ENCODE measurements around the gene GRSF1. TPM values are rescaled to one million over a fixed set of nuclear protein-coding genes. Genes with fewer than 3 reads are reported as not detected.

Gene GRSF1
- total and polyA plus RNA-seq, 10 of the 15 experiments (the other 5 are each of a cell fraction or from before 2014, with no cell fraction given), result 37.5 to 105 (median 68.4) TPM

GRCh38 chr4:70842761-70843435, 3.2 kb upstream of the GRSF1 start:
- peaks cover 16% of the 10 kb centered on the region for H3K79me2 ChIP-seq (ENCODE audit: control insufficient read depth, insufficient read depth, low read length)
- H3K27me3 ChIP-seq (replicated peaks in 1 of 2; ENCODE audit: control insufficient read depth in 2 of 2, insufficient read depth in 2 of 2, low read length in 1 of 2), result no peaks in the 10 kb centered on the region
- FAIRE-seq (no peak), ATAC-seq (peak; percentile 35), DNase-seq (ENCODE audit: low read depth, low spot score) (no peak)
- in situ Hi-C loops (cut with MboI), result loop anchor here (5.0 kb wide), 1 partner anchor 149 kb away; the partner anchor contains the start of gene DCK
- H3K4me1 ChIP-seq (ENCODE audit: control insufficient read depth, insufficient read depth, low read length), result peaks cover 14% of the 10 kb centered on the region
- no peak overlapping the region for H3K4me3 ChIP-seq
- no peaks in the 10 kb centered on the region for H3K36me3 ChIP-seq (ENCODE audit: control insufficient read depth in 2 of 2, insufficient read depth in 2 of 2, low read length in 1 of 2)
- H3K27ac ChIP-seq (ENCODE audit: control insufficient read depth, insufficient read depth), result peak overlapping the region; percentile 8; the same call in 1 of the 2 replicates
- no peaks in the 10 kb centered on the region for H3K9me3 ChIP-seq (replicated peaks; ENCODE audit: control insufficient read depth, insufficient read depth, low read length)
- CTCF ChIA-PET, result interaction anchor here (0.8 to 1.7 kb wide), 13 partner anchors 10 to 167 kb away, joined by 3 to 4 read pairs (median 4); no protein-coding TSS in a partner anchor
- 5% methylated on average over 6 of the region's 6 CpGs for WGBS (ENCODE audit: insufficient coverage, insufficient replicate concordance, low lambda C conversion rate, missing lambda C conversion rate)
- RAD21 ChIA-PET (ENCODE audit: unreplicated experiment), result interaction anchor here (0.9 to 3.0 kb wide), 8 partner anchors 11 to 167 kb away, joined by 4 to 13 read pairs (median 5); partner anchors contain the start of genes DCK and MOB1B
- peak overlapping the region; percentile 18; the same call in 1 of the 2 replicates for H3K4me2 ChIP-seq (ENCODE audit: control insufficient read depth, insufficient read depth)
- intact Hi-C loops (cut with micrococcal nuclease; ENCODE audit: unreplicated experiment), result no loop called here
- H4K20me1 ChIP-seq (ENCODE audit: control insufficient read depth, insufficient read depth), result no peaks in the 10 kb centered on the region
- POLR2A ChIA-PET, result interaction anchor here (0.7 to 1.5 kb wide), 7 partner anchors 18 to 164 kb away, joined by 3 to 6 read pairs (median 4); partner anchors contain the start of gene DCK
- H3K9ac ChIP-seq (ENCODE audit: control insufficient read depth, insufficient read depth, low read length), result no peak overlapping the region
- BruUV-seq (replicated peaks), result no TSS peak
- H2AFZ ChIP-seq (ENCODE audit: control insufficient read depth, low read depth, low read length), result no peak overlapping the region; the same call in 1 of the 2 replicates
- SMC1A ChIA-PET (ENCODE audit: uncharacterized antibody, unreplicated experiment), result interaction anchor here (0.7 to 2.7 kb wide), 21 partner anchors 11 to 240 kb away, joined by 3 to 11 read pairs (median 4); no protein-coding TSS in a partner anchor
- peak; percentile 84 for TF ChIP-seq NR2F1 (conservative IDR thresholded peaks at IDR 0.05)
- no peak for TF ChIP-seq CREM (IDR thresholded peaks at IDR 0.05; ENCODE audit: low read depth)
- TF ChIP-seq MXI1 (IDR thresholded peaks at IDR 0.05; ENCODE audit: low read depth, low read length), result no peak
- TF ChIP-seq PBX3 (IDR thresholded peaks at IDR 0.05; ENCODE audit: insufficient replicate concordance, low read depth, low read length), result no peak
- TF ChIP-seq, protein P1, sequence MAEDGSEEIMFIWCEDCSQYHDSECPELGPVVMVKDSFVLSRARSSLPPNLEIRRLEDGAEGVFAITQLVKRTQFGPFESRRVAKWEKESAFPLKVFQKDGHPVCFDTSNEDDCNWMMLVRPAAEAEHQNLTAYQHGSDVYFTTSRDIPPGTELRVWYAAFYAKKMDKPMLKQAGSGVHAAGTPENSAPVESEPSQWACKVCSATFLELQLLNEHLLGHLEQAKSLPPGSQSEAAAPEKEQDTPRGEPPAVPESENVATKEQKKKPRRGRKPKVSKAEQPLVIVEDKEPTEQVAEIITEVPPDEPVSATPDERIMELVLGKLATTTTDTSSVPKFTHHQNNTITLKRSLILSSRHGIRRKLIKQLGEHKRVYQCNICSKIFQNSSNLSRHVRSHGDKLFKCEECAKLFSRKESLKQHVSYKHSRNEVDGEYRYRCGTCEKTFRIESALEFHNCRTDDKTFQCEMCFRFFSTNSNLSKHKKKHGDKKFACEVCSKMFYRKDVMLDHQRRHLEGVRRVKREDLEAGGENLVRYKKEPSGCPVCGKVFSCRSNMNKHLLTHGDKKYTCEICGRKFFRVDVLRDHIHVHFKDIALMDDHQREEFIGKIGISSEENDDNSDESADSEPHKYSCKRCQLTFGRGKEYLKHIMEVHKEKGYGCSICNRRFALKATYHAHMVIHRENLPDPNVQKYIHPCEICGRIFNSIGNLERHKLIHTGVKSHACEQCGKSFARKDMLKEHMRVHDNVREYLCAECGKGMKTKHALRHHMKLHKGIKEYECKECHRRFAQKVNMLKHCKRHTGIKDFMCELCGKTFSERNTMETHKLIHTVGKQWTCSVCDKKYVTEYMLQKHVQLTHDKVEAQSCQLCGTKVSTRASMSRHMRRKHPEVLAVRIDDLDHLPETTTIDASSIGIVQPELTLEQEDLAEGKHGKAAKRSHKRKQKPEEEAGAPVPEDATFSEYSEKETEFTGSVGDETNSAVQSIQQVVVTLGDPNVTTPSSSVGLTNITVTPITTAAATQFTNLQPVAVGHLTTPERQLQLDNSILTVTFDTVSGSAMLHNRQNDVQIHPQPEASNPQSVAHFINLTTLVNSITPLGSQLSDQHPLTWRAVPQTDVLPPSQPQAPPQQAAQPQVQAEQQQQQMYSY (CRISPR knock-in tag; IDR thresholded peaks at IDR 0.05), result no peak
- no peak for TF ChIP-seq ESRRA (IDR thresholded peaks at IDR 0.05; ENCODE audit: low read length)
- TF ChIP-seq, protein P2, sequence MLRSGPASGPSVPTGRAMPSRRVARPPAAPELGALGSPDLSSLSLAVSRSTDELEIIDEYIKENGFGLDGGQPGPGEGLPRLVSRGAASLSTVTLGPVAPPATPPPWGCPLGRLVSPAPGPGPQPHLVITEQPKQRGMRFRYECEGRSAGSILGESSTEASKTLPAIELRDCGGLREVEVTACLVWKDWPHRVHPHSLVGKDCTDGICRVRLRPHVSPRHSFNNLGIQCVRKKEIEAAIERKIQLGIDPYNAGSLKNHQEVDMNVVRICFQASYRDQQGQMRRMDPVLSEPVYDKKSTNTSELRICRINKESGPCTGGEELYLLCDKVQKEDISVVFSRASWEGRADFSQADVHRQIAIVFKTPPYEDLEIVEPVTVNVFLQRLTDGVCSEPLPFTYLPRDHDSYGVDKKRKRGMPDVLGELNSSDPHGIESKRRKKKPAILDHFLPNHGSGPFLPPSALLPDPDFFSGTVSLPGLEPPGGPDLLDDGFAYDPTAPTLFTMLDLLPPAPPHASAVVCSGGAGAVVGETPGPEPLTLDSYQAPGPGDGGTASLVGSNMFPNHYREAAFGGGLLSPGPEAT (IDR thresholded peaks at IDR 0.05; ENCODE audit: low read depth), result peak; percentile 67; the same call in 1 of the 2 replicates
- no peak for TF ChIP-seq HDAC6 (IDR thresholded peaks at IDR 0.05; ENCODE audit: unreplicated experiment)
- TF ChIP-seq ZNF592 (IDR thresholded peaks at IDR 0.05), result no peak

Data from GM12878 (cell line).